Raji (cell line): ENCODE results near the gene ASPN.

Experiments
- POLR2A ChIP-seq: IDR thresholded peaks from 2 replicates; pipeline ENCODE4 v1.6.1; 2011; ENCODE audit warnings: low read depth, low read length, control low read depth; ENCODE audit not compliant: insufficient read depth

ASPN gene

DNA sequence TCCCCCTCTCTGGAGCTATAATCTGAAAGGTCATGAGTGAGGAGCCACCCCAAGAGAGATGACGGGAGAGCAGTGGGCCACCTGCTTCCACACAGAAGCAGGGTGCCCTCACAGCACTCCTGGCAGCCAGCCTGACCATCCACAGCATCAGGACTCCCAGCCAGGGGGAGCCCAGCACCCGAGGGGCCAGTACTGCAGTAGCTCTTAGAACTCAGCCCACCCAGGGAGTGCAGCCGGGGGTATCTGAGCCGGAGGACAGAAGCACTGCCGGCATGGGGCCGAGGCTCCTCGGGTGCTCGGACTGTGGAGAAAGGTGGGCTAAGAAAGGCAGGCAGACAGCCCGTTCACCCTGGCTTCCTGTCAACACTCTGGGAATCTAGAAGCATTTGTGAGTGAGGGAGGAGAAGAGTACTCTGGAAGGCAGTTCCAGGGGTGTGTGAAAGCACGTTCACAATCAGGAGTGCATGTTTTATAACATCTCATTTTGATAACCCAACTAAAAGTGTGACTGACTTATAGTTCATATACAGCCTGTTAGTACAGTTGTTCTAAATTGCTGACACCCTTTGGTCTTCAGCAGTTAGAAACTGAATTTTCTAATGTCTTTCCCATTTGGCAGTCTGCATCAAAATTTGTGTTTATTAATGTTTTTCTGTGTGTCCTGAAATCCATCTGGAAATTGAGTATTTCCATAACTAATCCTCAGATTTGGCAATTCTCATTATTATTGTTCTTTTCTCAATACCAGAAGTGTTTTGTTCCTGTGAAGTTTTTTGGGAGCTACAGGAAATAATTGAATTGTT lies 25.9 kb upstream of the ASPN start:
- TF ChIP-seq POLR2A, result no peak

DNA sequence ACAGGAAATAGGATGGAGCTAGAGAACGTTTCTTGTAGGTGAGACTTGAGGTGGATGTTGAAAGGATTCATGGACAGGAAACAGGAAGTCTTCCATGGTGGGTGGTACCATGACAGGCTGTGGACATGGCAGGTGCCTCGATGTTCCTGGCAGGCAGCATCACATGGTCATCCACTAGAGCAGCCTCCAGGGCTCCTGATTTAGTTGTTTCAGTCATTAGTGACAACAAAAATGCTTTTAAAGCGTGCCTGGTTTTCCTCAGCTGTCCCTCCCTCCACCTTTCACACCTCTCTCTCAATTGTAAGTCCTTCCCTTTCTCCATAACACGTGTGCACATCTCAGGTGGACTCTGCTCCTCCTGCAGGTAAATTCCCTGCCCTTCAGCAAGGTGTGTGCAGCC lies 25.2 kb upstream of the ASPN start:
- TF ChIP-seq POLR2A, result no peak

GRCh38 chr9:92507005-92507404 lies 24.7 kb upstream of the ASPN start:
- TF ChIP-seq POLR2A, result no peak

DNA sequence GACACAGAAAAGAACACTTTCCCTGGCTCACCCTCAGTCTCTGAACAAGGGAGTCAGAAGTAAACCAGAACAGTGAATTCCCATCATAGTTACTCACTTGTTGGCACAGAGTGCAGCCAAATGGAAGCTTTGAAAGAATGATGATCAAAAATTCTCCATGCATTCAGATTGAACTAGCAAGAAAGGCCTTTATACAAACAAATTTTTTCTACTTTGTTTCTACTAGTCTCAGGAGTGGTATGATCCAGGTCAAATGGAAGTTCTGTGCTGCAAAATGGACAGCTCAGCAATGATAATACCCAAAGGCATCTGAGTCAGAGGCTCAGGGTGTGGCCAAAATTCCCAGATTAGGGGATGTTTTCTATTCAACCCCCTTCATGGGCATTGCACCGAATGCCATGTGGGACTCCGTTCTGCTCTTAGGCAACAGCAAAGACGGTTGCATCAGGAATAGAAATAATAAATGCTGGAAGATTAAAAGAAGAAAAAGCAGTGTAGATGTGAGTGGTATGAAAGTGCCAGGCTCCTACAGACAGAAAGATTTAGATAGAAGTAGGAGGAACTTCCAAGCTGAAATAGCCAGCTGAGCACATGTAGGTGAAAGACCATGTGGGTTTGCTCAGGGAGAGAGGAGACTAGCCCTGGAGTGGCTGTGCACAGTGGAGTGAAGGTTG lies 24.0 kb upstream of the ASPN start:
- TF ChIP-seq POLR2A, result no peak

- no peak for TF ChIP-seq POLR2A
Observed at GRCh38 chr9:92504881-92505280, 22.6 kb upstream of the ASPN start.

GRCh38 chr9:92503156-92503555 lies 20.9 kb upstream of the ASPN start:
- no peak for TF ChIP-seq POLR2A

DNA sequence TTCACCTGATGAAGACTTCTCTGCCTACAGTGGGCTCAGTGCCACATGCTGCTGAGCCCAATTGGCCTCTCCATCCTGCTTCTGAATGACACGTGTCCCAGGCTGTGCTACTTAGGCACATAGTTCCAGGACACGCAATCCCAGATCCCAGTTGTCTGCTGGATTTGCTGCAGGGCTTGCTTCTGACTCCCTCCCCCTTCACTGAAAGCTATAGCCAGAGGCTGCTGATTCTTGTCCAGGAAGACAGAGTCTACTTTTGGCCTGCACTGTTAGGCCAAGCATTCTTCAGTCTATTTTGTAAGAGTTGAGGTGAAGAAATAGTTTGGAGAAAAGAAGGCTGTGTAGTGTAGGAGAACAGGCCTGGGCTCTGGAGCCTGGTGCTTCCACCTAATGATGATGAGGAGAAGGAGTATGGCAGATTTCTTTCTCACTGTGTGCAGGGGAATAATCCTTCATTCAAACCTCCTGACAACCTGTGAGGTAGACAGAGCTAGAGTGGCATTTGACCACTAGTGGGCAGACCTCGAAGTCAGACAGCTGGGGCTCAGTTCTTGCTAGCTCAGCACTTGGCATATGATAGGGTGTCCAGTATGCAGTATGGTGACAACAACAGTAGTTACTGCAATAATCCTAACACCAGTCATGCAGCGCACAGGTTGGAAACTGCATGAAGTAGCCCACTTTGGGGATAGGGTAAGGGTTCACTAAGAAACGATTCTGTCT lies 19.5 kb upstream of the ASPN start:
- no peak for TF ChIP-seq POLR2A

- no peak for TF ChIP-seq POLR2A
Observed at GRCh38 chr9:92500725-92501124, 18.4 kb upstream of the ASPN start.

GRCh38 chr9:92499701-92500100 lies 17.4 kb upstream of the ASPN start:
- TF ChIP-seq POLR2A, result no peak

DNA sequence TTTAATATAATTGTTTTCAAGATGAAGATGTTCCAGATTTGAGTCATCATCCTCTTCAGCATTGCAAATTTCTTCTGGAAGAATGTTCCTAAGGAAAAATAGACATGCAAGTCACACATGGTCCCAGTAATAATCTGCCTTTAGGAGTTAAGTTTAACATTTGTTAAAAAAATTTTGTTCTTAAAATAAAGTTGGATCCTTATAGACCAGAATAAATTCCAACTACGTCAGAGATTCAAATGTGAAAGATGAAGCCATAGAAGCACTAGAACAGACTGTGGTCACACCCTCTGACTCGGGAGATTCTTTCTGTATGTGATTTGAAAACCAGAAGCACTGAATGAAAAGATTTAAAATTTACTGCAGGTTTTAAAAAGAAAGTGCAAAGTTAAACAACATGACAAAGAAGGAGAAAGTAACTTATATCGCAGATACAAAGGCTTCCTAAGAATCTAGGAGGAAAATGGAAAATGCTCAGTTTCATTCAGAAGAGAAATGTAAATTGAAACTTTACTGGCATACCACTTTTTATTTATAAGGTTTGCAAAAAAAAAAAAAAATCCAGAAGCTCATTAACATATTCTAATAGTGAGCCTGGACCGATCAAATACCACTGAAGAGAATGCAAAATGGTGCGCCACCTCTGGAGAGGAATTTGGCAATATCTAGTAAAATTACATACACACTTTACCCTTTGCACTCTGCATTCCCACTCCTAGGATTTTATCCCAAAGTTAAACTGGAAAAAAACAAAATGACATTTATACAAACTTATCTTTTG lies 14.3 kb upstream of the ASPN start:
- no peak for TF ChIP-seq POLR2A

- no peak for TF ChIP-seq POLR2A
Observed at GRCh38 chr9:92494856-92495255, 12.6 kb upstream of the ASPN start.

DNA sequence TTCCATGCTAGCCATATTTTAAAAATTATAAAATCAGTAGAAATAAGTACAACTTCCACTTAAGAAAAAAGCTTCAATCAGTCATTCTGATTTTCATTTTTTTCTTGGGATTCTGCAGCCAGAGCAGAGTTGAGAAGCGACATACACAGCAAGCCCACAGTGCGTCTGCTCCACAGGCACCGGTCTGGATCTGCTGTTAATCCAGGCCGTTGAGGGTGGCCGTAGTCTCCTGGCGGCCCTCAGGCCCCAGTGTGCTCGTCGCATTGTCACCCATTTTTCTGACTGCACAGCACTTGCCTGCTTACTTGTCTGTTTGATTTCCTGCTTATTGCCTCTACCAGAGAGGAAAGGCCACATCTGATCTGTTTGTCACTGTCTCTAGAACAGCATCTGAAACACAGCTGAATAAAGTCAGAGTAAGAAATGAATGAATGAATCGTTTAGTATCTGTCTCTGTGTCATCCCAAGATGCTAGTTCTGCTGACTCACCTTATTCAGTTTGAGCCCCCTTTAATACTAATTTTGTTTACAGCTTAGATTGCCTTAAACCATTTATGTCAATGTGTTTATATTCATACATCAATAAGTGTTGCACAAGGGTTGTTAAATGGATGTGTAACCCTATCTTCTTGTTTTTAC lies 11.6 kb upstream of the ASPN start:
- TF ChIP-seq POLR2A, result no peak

DNA sequence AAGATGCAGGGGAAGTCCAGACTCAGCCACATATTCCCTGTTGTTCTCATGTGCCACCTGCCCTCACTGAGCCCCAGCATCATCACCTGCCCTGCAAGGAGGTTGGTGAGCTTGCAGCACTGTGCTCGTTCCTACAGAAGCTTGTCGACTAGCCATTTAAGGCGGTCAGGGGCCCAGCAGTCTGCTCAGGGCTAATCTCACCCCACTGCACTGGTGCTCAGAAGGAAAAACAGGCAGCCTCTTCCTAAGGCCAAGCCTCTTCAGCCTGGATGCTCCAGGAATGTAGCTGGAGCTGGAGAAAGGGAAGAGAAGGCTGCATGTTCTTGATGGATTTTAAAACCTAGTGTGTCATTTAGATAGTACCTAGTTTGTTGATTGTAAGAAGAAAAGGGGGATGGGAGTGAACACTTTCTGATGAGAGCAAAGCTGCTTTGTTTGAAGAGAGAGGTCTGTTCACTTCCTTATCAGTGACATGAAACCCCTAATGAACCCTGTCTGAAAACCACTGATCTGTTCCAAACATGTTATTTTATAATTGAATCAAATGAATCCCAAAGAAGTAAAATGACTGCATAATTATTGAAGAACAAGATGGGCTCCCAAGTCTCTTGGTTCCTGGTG lies 10.6 kb upstream of the ASPN start:
- TF ChIP-seq POLR2A, result no peak

DNA sequence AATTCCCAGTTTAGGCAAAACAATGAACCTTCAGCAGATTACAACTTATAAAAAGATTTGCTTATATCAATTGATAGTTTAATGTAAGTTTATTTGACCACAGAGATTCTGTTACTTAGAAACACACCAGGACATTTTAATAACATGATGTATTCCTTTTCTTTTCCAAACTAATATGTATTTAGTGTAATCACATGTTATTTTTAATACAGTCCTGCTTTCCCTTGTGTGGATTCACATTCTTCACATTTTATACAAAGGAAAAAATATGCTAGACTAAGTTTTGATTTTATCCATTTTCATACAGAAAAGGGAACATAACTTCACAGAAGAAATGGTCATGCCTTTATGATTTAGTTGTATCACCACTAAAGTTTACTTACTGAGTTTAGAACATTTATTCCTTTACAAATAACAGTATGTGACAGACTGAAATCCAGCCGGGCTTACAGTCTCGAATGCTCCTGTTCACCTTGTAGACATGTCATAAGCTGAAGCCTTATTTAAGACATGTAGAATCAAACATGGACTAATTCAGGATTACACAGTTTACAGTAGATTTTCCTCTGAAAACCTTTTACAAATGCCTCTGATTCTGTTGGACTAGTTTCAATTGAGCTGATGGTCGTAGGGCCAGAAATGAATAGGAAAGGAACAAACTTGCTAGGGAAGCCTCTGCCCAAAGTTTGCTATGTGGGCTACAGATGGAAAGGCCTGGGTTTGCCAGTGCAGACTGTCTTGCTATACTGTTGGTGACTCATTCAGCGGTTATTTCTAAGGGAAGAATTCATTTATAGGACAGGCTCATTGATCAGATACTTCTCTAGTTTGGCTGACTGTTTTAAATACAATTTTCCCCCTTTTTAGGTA lies 6.6 kb upstream of the ASPN start:
- TF ChIP-seq POLR2A, result no peak

- no peak for TF ChIP-seq POLR2A
Observed at GRCh38 chr9:92486371-92486770, 4.1 kb upstream of the ASPN start.
